HFFc6 (cell line): ENCODE measurements around the gene GATAD1. TPM values are rescaled to one million over a fixed set of nuclear protein-coding genes. Genes with fewer than 3 reads are reported as not detected.
"Not testable (repeated sequence)": the region's sequence is repeated elsewhere in the genome, so short reads cannot be mapped to it uniquely, and the experiment has no call there.

Experiments
- DNase-seq: peaks from one replicate; pipeline ENCODE4 v3.0.0-alpha.2; 2018
- H3K27ac Mint-ChIP-seq: 2 replicates; pipeline ENCODE4 v1.8.0; 2020; ENCODE audit warnings: mild to moderate bottlenecking, mixed read lengths
- H3K27me3 Mint-ChIP-seq: 2 replicates; pipeline ENCODE4 v1.8.0; 2021; ENCODE audit warnings: mild to moderate bottlenecking, moderate library complexity, mixed read lengths; ENCODE audit not compliant: insufficient read depth
- H3K36me3 Mint-ChIP-seq: 2 replicates; pipeline ENCODE4 v1.8.0; 2021; ENCODE audit warnings: low read depth, mixed read lengths
- H3K4me1 Mint-ChIP-seq: 2 replicates; pipeline ENCODE4 v1.8.0; 2020; ENCODE audit warnings: low read depth, mixed read lengths
- H3K4me3 Mint-ChIP-seq: 2 replicates; pipeline ENCODE4 v1.8.0; 2020; ENCODE audit warnings: mild to moderate bottlenecking, moderate library complexity, mixed read lengths
- H3K9me3 Mint-ChIP-seq: 2 replicates; pipeline ENCODE4 v1.8.0; 2020; ENCODE audit warnings: mild to moderate bottlenecking, mixed read lengths
- total RNA-seq, 6 experiments: library from RNA; stranded (reverse); fragmentation: NEBNext Ultra II Directional; extraction: Animal tissue kit (Norgen Biotek cat#: 25700); gene quantifications; 2 replicates in 1 of 6; 3 replicates in 5 of 6; pipeline ENCODE4 v1.2.3, GENCODE V29; 2021
- TF ChIP-seq, protein P1 (sequence below): fragments of 200-600 bp; sonication (generic); IDR thresholded peaks from 2 replicates; pipeline ENCODE4 v1.5.0; 2021; ENCODE audit warnings: antibody characterized with exemption, mild to moderate bottlenecking

Gene GATAD1
- total RNA-seq, 6 experiments from 2014 or later: 13.1 to 15.4 (median 13.8) TPM

- no peak for DNase-seq
- H3K27me3 Mint-ChIP-seq: peaks cover 47% of the 10 kb centered on the region
- no peak overlapping the region for H3K4me3 Mint-ChIP-seq
- H3K36me3 Mint-ChIP-seq: no peaks in the 10 kb centered on the region
- H3K27ac Mint-ChIP-seq: no peak overlapping the region
- no peaks in the 10 kb centered on the region for H3K4me1 Mint-ChIP-seq
- TF ChIP-seq, protein P1, sequence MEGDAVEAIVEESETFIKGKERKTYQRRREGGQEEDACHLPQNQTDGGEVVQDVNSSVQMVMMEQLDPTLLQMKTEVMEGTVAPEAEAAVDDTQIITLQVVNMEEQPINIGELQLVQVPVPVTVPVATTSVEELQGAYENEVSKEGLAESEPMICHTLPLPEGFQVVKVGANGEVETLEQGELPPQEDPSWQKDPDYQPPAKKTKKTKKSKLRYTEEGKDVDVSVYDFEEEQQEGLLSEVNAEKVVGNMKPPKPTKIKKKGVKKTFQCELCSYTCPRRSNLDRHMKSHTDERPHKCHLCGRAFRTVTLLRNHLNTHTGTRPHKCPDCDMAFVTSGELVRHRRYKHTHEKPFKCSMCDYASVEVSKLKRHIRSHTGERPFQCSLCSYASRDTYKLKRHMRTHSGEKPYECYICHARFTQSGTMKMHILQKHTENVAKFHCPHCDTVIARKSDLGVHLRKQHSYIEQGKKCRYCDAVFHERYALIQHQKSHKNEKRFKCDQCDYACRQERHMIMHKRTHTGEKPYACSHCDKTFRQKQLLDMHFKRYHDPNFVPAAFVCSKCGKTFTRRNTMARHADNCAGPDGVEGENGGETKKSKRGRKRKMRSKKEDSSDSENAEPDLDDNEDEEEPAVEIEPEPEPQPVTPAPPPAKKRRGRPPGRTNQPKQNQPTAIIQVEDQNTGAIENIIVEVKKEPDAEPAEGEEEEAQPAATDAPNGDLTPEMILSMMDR: no peak
- no peaks in the 10 kb centered on the region; the same call in 1 of the 2 replicates for H3K9me3 Mint-ChIP-seq
These were observed 9.3 kb upstream of the GATAD1 start for GRCh38 chr7:92437956-92438491.

GRCh38 chr7:92442720-92443119 lies 4.6 kb upstream of the GATAD1 start:
- H3K36me3 Mint-ChIP-seq, H3K9me3 Mint-ChIP-seq, DNase-seq, H3K27ac Mint-ChIP-seq, H3K4me3 Mint-ChIP-seq, H3K4me1 Mint-ChIP-seq: not testable (repeated sequence)
- H3K27me3 Mint-ChIP-seq: peaks cover 31% of the 10 kb centered on the region

GRCh38 chr7:92446869-92447344 lies 375 bp upstream of the GATAD1 start:
- no peak for DNase-seq
- peaks cover 13% of the 10 kb centered on the region for H3K4me1 Mint-ChIP-seq
- peak overlapping the region; percentile 80 for H3K4me3 Mint-ChIP-seq
- H3K36me3 Mint-ChIP-seq: peaks cover 7% of the 10 kb centered on the region
- peaks cover 9% of the 10 kb centered on the region for H3K27me3 Mint-ChIP-seq
- no peak overlapping the region for H3K27ac Mint-ChIP-seq
- no peaks in the 10 kb centered on the region; the same call in 1 of the 2 replicates for H3K9me3 Mint-ChIP-seq
- TF ChIP-seq, protein P1: peak; percentile 92

DNA sequence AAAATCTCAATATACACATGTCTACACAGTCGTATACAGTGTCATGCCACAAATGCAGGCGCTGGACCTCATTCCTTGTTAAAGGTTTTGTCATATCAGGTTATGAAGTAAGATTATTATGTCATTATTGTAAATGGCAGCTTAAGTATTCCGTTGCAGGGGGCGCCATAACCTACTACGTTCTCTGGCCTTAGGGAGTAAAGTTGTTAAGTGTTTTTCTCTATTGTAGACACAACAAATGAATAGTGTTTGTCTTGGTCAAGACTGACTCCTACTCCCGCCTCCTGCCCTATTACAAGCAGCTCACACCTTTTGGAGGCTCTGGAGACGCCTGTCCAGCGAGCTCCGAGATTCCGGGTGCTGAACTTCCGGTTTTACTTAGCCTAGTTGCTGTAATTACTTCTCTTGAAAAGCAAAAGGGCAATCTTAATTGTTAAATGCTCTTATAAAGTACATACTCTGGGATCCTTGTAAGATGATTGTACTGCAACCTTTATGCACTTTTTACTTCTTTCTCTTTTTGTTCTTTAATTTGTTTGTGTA lies 994 bp downstream of the GATAD1 start:
- DNase-seq: peak; percentile 36
- peak overlapping the region; percentile 81 for H3K27ac Mint-ChIP-seq
- H3K4me3 Mint-ChIP-seq: peak overlapping the region; percentile 90
- no peaks in the 10 kb centered on the region for H3K9me3 Mint-ChIP-seq
- peaks cover 13% of the 10 kb centered on the region for H3K4me1 Mint-ChIP-seq
- H3K36me3 Mint-ChIP-seq: peaks cover 7% of the 10 kb centered on the region
- TF ChIP-seq, protein P1: peak; percentile 75
- peaks cover 2% of the 10 kb centered on the region; the same call in 1 of the 2 replicates for H3K27me3 Mint-ChIP-seq

DNA sequence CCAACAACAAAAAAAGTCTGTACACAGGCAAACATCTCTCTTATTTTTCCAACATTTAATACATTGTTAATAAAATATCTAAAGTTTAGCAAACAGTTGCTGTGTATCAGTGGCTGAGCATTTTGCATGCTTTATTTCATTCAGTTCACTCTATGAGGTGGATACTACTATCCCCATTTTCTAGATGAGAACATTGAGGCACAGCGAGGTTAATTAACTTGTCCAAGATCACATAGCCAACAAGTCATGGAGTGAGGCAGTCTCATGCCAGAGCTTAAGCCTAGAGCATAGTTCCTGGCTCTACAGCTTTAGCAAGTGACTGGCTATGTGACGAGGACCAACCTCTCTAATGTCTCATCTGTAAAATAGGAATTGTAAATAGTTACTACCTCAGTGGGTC lies 4.4 kb downstream of the GATAD1 start:
- Mint-ChIP-seq H3K4me3 (no peak overlapping the region), H3K4me1 (peaks cover 19% of the 10 kb centered on the region), H3K27me3 (no peaks in the 10 kb centered on the region), H3K9me3 (no peaks in the 10 kb centered on the region), H3K36me3 (peaks cover 13% of the 10 kb centered on the region), H3K27ac (no peak overlapping the region)
- no peak for DNase-seq
- TF ChIP-seq, protein P1: no peak

DNA sequence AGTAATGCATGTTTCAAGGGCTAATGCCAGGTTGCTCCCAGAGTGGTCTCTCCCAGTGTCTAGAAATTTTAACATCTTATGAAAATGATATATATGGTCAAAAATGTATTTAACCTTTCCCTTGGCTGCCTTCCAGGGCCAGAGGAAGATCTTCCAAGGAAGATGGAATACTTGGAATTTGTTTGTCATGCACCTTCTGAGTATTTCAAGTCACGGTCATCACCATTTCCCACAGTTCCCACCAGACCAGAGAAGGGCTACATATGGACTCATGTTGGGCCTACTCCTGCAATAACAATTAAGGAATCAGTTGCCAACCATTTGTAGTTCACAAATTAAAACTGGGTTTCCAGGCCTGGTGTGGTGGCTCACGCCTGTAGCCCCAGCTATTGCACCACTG lies 9.0 kb downstream of the GATAD1 start:
- TF ChIP-seq, protein P1: no peak
- peaks cover 6% of the 10 kb centered on the region for H3K36me3 Mint-ChIP-seq
- H3K27me3 Mint-ChIP-seq: no peaks in the 10 kb centered on the region
- no peaks in the 10 kb centered on the region for H3K9me3 Mint-ChIP-seq
- DNase-seq: peak; percentile 22
- H3K4me1 Mint-ChIP-seq: 0 out of 2 replicates have a peak, but pooled peaks cover 7% of the 10 kb centered on the region
- H3K4me3 Mint-ChIP-seq: no peak overlapping the region
- H3K27ac Mint-ChIP-seq: peak overlapping the region; percentile 36; the same call in 1 of the 2 replicates
